Activated CD4-positive, alpha-beta memory T cell treated with anti-CD3 and anti-CD28 coated beads for 36 hours (primary cell): ENCODE measurements around the gene KMT2E. TPM values are rescaled to one million over a fixed set of nuclear protein-coding genes. Genes with fewer than 3 reads are reported as not detected.
"Not testable (repeated sequence)": the region's sequence is repeated elsewhere in the genome, so short reads cannot be mapped to it uniquely, and the experiment has no call there.

Source experiments
- CTCF ChIA-PET: fragments of 350-600 bp; sonication (Branson Sonifier 250); formaldehyde crosslinking; loops from one replicate; lab custom pipeline; 2021; ENCODE audit warnings: antibody characterized with exemption, inconsistent platforms; lab: Charles Lee
- POLR2A ChIA-PET: fragments of 350-600 bp; sonication (Branson Sonifier 250); formaldehyde crosslinking; loops from one replicate; lab custom pipeline; 2021; ENCODE audit warnings: antibody characterized with exemption; lab: Charles Lee
- DNase-seq: peaks from one replicate; pipeline ENCODE4 v3.0.0-alpha.2; 2020
- H3K27ac Mint-ChIP-seq: one replicate; pipeline ENCODE4 v1.8.0; 2021; ENCODE audit warnings: mixed read lengths
- H3K27me3 Mint-ChIP-seq: one replicate; pipeline ENCODE4 v1.8.0; 2021; ENCODE audit warnings: mixed read lengths
- H3K36me3 Mint-ChIP-seq: one replicate; pipeline ENCODE4 v1.8.0; 2021; ENCODE audit warnings: mixed read lengths
- H3K4me1 Mint-ChIP-seq: one replicate; pipeline ENCODE4 v1.8.0; 2021; ENCODE audit warnings: low read depth, mixed read lengths
- H3K4me3 Mint-ChIP-seq: one replicate; pipeline ENCODE4 v1.8.0; 2021; ENCODE audit warnings: mild to moderate bottlenecking, mixed read lengths
- H3K9me3 Mint-ChIP-seq: one replicate; pipeline ENCODE4 v1.8.0; 2021; ENCODE audit warnings: mixed read lengths
- intact Hi-C: fragments of 100-400 bp; cut with micrococcal nuclease; formaldehyde crosslinking; loops from one replicate; pipeline ENCODE4 v1.15.1; 2023
- total RNA-seq, 2 experiments: library from RNA; stranded (reverse); gene quantifications; one replicate each; pipeline ENCODE4 v1.2.3, GENCODE V29; 2021

The KMT2E gene
- total RNA-seq, 2 experiments from 2014 or later: 92.1 to 98.6 TPM

- no peaks in the 10 kb centered on the region for H3K27me3 Mint-ChIP-seq
- no peak overlapping the region for H3K4me3 Mint-ChIP-seq
- no peaks in the 10 kb centered on the region for H3K9me3 Mint-ChIP-seq
- peaks cover 51% of the 10 kb centered on the region for H3K36me3 Mint-ChIP-seq
- CTCF ChIA-PET: interaction anchor here (1.1 to 2.4 kb wide), 2 partner anchors 64 to 67 kb away, joined by 3 to 10 read pairs; no protein-coding TSS in a partner anchor
- H3K27ac Mint-ChIP-seq: no peak overlapping the region
- no peak for DNase-seq
- peaks cover 48% of the 10 kb centered on the region for H3K4me1 Mint-ChIP-seq
- POLR2A ChIA-PET: no interaction called here
- intact Hi-C loops: no loop called here
These were observed 33.9 kb downstream of the KMT2E start for GRCh38 chr7:105047932-105048331.

- Mint-ChIP-seq H3K27ac (peak overlapping the region; percentile 14), H3K9me3 (no peaks in the 10 kb centered on the region), H3K4me1 (peaks cover 49% of the 10 kb centered on the region), H3K36me3 (peaks cover 43% of the 10 kb centered on the region), H3K4me3 (no peak overlapping the region), H3K27me3 (no peaks in the 10 kb centered on the region)
- CTCF ChIA-PET: interaction anchor here (0.7 to 1.0 kb wide), 2 partner anchors 10 to 69 kb away, joined by 3 to 5 read pairs; no protein-coding TSS in a partner anchor
- no peak for DNase-seq
- intact Hi-C loops: no loop called here
- POLR2A ChIA-PET: no interaction called here
These were observed 36.5 kb downstream of the KMT2E start for GRCh38 chr7:105050493-105050892.

DNA sequence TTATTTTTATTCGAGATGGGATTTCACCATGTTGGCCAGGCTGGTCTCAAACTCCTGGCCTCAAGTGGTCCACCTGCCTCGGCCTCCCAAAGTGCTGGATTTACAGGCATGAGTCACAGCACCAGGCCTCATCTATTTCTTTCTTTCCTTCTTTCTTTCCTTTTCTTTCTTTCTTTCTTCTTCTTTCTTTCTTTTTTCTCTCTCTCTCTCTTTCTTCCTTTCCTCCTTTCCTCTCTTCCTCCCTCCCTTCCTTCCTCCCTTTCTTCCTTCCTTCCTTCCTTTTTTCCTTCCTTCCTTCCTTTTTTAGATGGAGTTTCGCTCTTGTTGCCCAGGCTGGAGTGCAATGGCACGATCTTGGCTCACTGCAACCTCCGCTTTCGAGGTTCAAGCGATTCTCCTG, 36.9 kb downstream of the KMT2E start:
- Mint-ChIP-seq H3K4me1 (peaks cover 49% of the 10 kb centered on the region), H3K27ac (peak overlapping the region; percentile 14), H3K36me3 (peaks cover 43% of the 10 kb centered on the region)
- intact Hi-C loops, DNase-seq, H3K27me3 Mint-ChIP-seq, H3K9me3 Mint-ChIP-seq, H3K4me3 Mint-ChIP-seq: not testable (repeated sequence)
- POLR2A ChIA-PET: interaction anchor here (0.7 kb wide), 1 partner anchor 131 kb away, joined by 3 read pairs; no protein-coding TSS in a partner anchor
- CTCF ChIA-PET: interaction anchor here (1.0 to 2.6 kb wide), 2 partner anchors 70 kb away, joined by 5 read pairs; no protein-coding TSS in a partner anchor

DNA sequence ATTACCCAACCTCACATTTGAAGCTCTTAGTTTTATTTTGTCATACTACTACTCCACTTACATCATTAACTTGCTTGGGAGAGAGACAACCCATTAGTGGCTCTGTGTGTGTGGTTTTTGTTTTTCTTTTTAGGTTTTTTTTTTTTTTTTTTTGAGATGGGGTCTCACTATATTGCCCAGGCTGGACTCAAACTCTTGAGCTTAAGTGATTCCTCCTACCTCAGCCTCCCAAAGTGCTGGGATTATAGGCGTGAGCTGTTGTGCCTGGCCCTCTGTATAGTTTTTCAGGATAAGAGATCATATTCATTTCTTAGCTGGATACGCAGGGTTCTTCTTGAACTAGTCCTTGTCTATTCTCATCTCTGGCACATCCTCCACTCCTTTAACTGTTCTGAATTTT, 41.1 kb downstream of the KMT2E start:
- ChIA-PET POLR2A (no interaction called here), CTCF (interaction anchor here (3.8 kb wide), 1 partner anchor 74 kb away, joined by 15 read pairs; no protein-coding TSS in a partner anchor)
- peaks cover 46% of the 10 kb centered on the region for H3K36me3 Mint-ChIP-seq
- intact Hi-C loops: no loop called here
- H3K27me3 Mint-ChIP-seq: no peaks in the 10 kb centered on the region
- H3K4me1 Mint-ChIP-seq: peaks cover 61% of the 10 kb centered on the region
- H3K27ac Mint-ChIP-seq: peak overlapping the region; percentile 8
- H3K9me3 Mint-ChIP-seq: no peaks in the 10 kb centered on the region
- no peak for DNase-seq
- H3K4me3 Mint-ChIP-seq: no peak overlapping the region

GRCh38 chr7:105055621-105056020, 41.6 kb downstream of the KMT2E start:
- ChIA-PET CTCF (interaction anchor here (3.8 kb wide), 1 partner anchor 75 kb away, joined by 15 read pairs; no protein-coding TSS in a partner anchor), POLR2A (no interaction called here)
- Mint-ChIP-seq H3K4me3 (no peak overlapping the region), H3K36me3 (peaks cover 41% of the 10 kb centered on the region), H3K27me3 (no peaks in the 10 kb centered on the region), H3K4me1 (peaks cover 59% of the 10 kb centered on the region), H3K9me3 (no peaks in the 10 kb centered on the region), H3K27ac (peak overlapping the region; percentile 8)
- DNase-seq: no peak
- intact Hi-C loops: no loop called here

- Mint-ChIP-seq H3K36me3 (peaks cover 30% of the 10 kb centered on the region), H3K27ac (peak overlapping the region; percentile 30), H3K27me3 (no peaks in the 10 kb centered on the region), H3K4me3 (no peak overlapping the region), H3K9me3 (no peaks in the 10 kb centered on the region), H3K4me1 (peaks cover 53% of the 10 kb centered on the region)
- DNase-seq: no peak
- intact Hi-C loops: no loop called here
- CTCF ChIA-PET: interaction anchor here (3.8 kb wide), 1 partner anchor 77 kb away, joined by 15 read pairs; no protein-coding TSS in a partner anchor
- POLR2A ChIA-PET: interaction anchor here (0.6 kb wide), 1 partner anchor 17 kb away, joined by 3 read pairs; no protein-coding TSS in a partner anchor
These were observed 43.5 kb downstream of the KMT2E start for GRCh38 chr7:105057472-105057871.

- ChIA-PET CTCF (interaction anchor here (1.4 kb wide), 1 partner anchor 79 kb away, joined by 4 read pairs; no protein-coding TSS in a partner anchor), POLR2A (interaction anchor here (0.6 to 1.7 kb wide), 2 partner anchors 11 to 44 kb away, joined by 3 to 4 read pairs; no protein-coding TSS in a partner anchor)
- H3K27me3 Mint-ChIP-seq: no peaks in the 10 kb centered on the region
- intact Hi-C loops: no loop called here
- no peaks in the 10 kb centered on the region for H3K9me3 Mint-ChIP-seq
- no peak overlapping the region for H3K4me3 Mint-ChIP-seq
- no peak for DNase-seq
- peaks cover 58% of the 10 kb centered on the region for H3K4me1 Mint-ChIP-seq
- no peak overlapping the region for H3K27ac Mint-ChIP-seq
- H3K36me3 Mint-ChIP-seq: peaks cover 36% of the 10 kb centered on the region
These were observed 46.4 kb downstream of the KMT2E start for GRCh38 chr7:105060437-105060836.

GRCh38 chr7:105060923-105061322, 46.9 kb downstream of the KMT2E start:
- POLR2A ChIA-PET: interaction anchor here (1.7 kb wide), 1 partner anchor 12 kb away, joined by 4 read pairs; no protein-coding TSS in a partner anchor
- peaks cover 54% of the 10 kb centered on the region for H3K4me1 Mint-ChIP-seq

DNA sequence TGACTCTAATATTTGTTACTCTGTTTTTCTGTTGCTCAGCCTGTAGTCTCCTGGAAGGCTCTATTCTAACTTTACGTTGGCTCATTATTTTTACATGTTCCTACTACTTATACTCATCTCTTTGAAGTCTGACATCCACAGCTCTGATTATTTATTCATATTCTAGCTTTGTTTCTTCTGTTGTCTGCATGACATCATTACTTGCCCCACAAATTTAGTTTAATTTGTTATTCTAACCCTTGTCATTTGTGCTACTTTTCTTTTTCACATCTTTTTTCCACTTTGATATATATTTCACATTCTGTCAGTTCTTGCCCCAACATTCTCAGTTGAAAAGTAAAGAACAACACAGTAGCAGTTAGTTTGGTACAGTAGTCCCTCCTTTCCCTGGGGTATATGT, 51.1 kb downstream of the KMT2E start:
- CTCF ChIA-PET: no interaction called here
- Mint-ChIP-seq H3K9me3 (no peaks in the 10 kb centered on the region), H3K4me1 (peaks cover 37% of the 10 kb centered on the region), H3K27ac (no peak overlapping the region), H3K27me3 (no peaks in the 10 kb centered on the region), H3K4me3 (no peak overlapping the region), H3K36me3 (peaks cover 34% of the 10 kb centered on the region)
- POLR2A ChIA-PET: interaction anchor here (1.0 kb wide), 1 partner anchor 324 kb away, joined by 3 read pairs; the partner anchor contains the start of gene SRPK2
- DNase-seq: no peak
- intact Hi-C loops: no loop called here

More at GRCh38 chr7:105060923-105061322, 46.9 kb downstream of the KMT2E start:
- CTCF ChIA-PET: interaction anchor here (1.4 kb wide), 1 partner anchor 80 kb away, joined by 4 read pairs; no protein-coding TSS in a partner anchor
- intact Hi-C loops: no loop called here
- Mint-ChIP-seq H3K27me3 (no peaks in the 10 kb centered on the region), H3K4me3 (no peak overlapping the region), H3K36me3 (peaks cover 34% of the 10 kb centered on the region), H3K9me3 (no peaks in the 10 kb centered on the region), H3K27ac (no peak overlapping the region)
- no peak for DNase-seq

DNA sequence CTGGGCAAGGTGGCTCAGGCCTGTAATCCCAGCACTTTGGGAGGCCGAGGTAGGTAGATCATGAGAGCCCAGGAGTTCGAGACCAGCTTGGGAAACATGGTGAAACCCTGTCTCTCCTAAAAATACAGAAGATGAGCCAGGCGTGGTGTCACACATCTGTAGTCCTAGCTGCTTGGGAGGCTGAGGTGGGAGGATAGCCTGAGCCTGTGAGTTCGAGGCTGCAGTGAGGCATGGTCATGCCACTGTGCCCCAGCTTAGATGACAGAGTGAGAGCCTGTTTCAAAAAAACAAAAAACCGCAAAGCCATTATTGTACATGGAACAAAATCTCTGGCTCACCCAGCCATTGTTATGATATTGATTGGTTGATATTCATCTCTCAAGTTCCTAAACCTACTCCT, 53.7 kb downstream of the KMT2E start:
- intact Hi-C loops: no loop called here
- DNase-seq: no peak
- ChIA-PET CTCF (no interaction called here), POLR2A (interaction anchor here (0.6 kb wide), 1 partner anchor 1217 kb away, joined by 4 read pairs; no protein-coding TSS in a partner anchor)
- no peaks in the 10 kb centered on the region for H3K27me3 Mint-ChIP-seq
- H3K36me3 Mint-ChIP-seq: peaks cover 42% of the 10 kb centered on the region
- H3K27ac Mint-ChIP-seq: peak overlapping the region; percentile 7
- H3K4me1 Mint-ChIP-seq: peaks cover 27% of the 10 kb centered on the region
- H3K9me3 Mint-ChIP-seq: no peaks in the 10 kb centered on the region
- H3K4me3 Mint-ChIP-seq: no peak overlapping the region

- Mint-ChIP-seq H3K27ac (no peak overlapping the region), H3K27me3 (no peaks in the 10 kb centered on the region), H3K4me1 (peaks cover 17% of the 10 kb centered on the region), H3K9me3 (no peaks in the 10 kb centered on the region), H3K4me3 (no peak overlapping the region), H3K36me3 (peaks cover 40% of the 10 kb centered on the region)
- ChIA-PET CTCF (no interaction called here), POLR2A (no interaction called here)
- intact Hi-C loops: no loop called here
- no peak for DNase-seq
These were observed 54.9 kb downstream of the KMT2E start for GRCh38 chr7:105068886-105069285.

- Mint-ChIP-seq H3K27me3 (no peaks in the 10 kb centered on the region), H3K4me3 (no peak overlapping the region), H3K36me3 (peaks cover 57% of the 10 kb centered on the region), H3K27ac (no peak overlapping the region), H3K4me1 (peaks cover 7% of the 10 kb centered on the region), H3K9me3 (no peaks in the 10 kb centered on the region)
- intact Hi-C loops: no loop called here
- CTCF ChIA-PET: interaction anchor here (0.7 to 1.7 kb wide), 2 partner anchors 92 to 151 kb away, joined by 3 to 4 read pairs; no protein-coding TSS in a partner anchor
- no peak for DNase-seq
- POLR2A ChIA-PET: no interaction called here
These were observed 59.1 kb downstream of the KMT2E start for GRCh38 chr7:105073143-105073542.
